Colonic mucosa (tissue), 4 donors: Measurements from ENCODE around the gene AAR2. TPM values are rescaled to one million over a fixed set of nuclear protein-coding genes. Genes with fewer than 3 reads are reported as not detected.

Experiments used
- DNase-seq: peaks from one replicate; pipeline ENCODE4 v3.0.0-alpha.2; 2020
- H3K27ac ChIP-seq: fragments of 200-600 bp; one replicate; pipeline ENCODE4 v1.8.0; 2021
- H3K27me3 ChIP-seq: fragments of 200-600 bp; one replicate; pipeline ENCODE4 v1.8.0; 2021
- H3K36me3 ChIP-seq: fragments of 200-600 bp; one replicate; pipeline ENCODE4 v1.8.0; 2021
- H3K4me1 ChIP-seq: fragments of 200-600 bp; one replicate; pipeline ENCODE4 v1.8.0; 2021; ENCODE audit warnings: mild to moderate bottlenecking
- H3K4me3 ChIP-seq: fragments of 200-600 bp; one replicate; pipeline ENCODE4 v1.8.0; 2021
- H3K9ac ChIP-seq, 2 donors: one replicate each; pipeline ENCODE4 v1.7.0; 2013; ENCODE audit warnings: control low read depth in 2 of 2, low read depth in 2 of 2, low read length in 2 of 2
- H3K9me3 ChIP-seq: fragments of 200-600 bp; one replicate; pipeline ENCODE4 v1.8.0; 2021
- intact Hi-C: fragments of 100-400 bp; cut with DNase I; formaldehyde crosslinking; loops from one replicate; pipeline ENCODE4 v1.14.1; 2022
- total RNA-seq, 2 donors: library from RNA; stranded (reverse); fragmentation: NEBNext Ultra II Directional in 1 of 2; extraction: Animal tissue kit (Norgen Biotek cat#: 25700) in 1 of 2; gene quantifications; one replicate each; pipeline ENCODE4 v1.2.1, GENCODE V29; 2021
- TF ChIP-seq, protein P1 (sequence below): fragments of 200-600 bp; IDR thresholded peaks from one replicate; pipeline ENCODE4 v1.8.0; 2022; ENCODE audit warnings: antibody characterized with exemption, mild to moderate bottlenecking
- donor health status: healthy.
- donor health status: DM: no; HTN: no; CAD: no.
- donor health status: DM: no; HTN: no; CAD: no.

Gene AAR2
- total RNA-seq, 2 donors from 2014 or later = 16.1 to 19.9 TPM

DNA sequence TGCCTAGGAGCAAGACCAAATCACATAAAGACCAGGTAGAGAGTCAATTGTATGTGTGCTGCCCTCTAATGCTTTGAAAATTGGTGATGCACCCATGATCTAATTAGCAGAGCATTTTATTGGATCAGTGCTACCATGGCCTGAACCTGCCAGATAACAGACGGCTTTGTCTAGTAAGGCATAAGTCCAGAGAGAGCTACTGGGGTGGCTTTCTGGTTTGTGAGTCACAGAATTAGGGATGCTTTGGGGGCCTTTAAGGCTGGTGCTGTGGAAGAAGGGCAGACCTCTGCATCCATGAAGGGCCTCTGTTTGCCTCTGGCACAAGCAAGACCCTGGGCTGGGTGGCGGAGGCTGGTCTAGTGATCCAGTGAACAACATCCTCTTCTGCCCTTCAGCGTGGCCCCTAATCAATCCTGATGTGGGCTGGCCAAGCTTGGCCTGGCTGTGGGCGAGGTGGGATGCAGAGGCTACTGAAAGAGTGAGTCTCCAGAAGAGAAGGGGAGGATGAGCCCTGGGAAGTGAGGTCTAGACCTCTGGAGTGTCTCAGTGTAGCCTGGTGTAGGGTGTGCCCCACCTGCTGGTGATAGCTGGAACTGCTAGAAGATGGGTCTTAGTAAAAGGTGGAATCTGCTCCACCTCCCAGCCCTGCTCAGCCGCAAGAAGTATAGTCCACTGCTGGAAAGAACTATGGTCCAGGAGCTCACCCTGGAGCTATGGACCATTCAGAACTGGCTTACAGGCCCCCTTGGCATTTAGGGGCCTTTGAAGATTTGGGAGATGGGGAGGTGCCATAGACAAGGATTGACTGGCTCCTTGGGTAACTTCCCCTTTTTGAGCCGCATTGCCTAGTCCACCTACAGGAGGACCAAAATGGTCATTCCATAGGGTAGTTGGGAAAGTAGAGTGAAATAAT, 36.7 kb upstream of the AAR2 start:
- Histone ChIP-seq H3K36me3 (no peaks in the 10 kb centered on the region), H3K4me3 (no peak overlapping the region), H3K9ac (no peak overlapping the region), H3K9me3 (no peaks in the 10 kb centered on the region), H3K4me1 (no peaks in the 10 kb centered on the region), H3K27ac (no peak overlapping the region), H3K27me3 (no peaks in the 10 kb centered on the region)
- peak; percentile 85 for DNase-seq
- intact Hi-C loops = loop anchor here (5.0 kb wide), 3 partner anchors 42 to 238 kb away; no protein-coding TSS in a partner anchor
- TF ChIP-seq, protein P1, sequence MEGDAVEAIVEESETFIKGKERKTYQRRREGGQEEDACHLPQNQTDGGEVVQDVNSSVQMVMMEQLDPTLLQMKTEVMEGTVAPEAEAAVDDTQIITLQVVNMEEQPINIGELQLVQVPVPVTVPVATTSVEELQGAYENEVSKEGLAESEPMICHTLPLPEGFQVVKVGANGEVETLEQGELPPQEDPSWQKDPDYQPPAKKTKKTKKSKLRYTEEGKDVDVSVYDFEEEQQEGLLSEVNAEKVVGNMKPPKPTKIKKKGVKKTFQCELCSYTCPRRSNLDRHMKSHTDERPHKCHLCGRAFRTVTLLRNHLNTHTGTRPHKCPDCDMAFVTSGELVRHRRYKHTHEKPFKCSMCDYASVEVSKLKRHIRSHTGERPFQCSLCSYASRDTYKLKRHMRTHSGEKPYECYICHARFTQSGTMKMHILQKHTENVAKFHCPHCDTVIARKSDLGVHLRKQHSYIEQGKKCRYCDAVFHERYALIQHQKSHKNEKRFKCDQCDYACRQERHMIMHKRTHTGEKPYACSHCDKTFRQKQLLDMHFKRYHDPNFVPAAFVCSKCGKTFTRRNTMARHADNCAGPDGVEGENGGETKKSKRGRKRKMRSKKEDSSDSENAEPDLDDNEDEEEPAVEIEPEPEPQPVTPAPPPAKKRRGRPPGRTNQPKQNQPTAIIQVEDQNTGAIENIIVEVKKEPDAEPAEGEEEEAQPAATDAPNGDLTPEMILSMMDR = peak; percentile 90

GRCh38 chr20:36200451-36200850, 35.8 kb upstream of the AAR2 start:
- Histone ChIP-seq H3K9ac (no peak overlapping the region), H3K4me1 (no peaks in the 10 kb centered on the region)

DNA sequence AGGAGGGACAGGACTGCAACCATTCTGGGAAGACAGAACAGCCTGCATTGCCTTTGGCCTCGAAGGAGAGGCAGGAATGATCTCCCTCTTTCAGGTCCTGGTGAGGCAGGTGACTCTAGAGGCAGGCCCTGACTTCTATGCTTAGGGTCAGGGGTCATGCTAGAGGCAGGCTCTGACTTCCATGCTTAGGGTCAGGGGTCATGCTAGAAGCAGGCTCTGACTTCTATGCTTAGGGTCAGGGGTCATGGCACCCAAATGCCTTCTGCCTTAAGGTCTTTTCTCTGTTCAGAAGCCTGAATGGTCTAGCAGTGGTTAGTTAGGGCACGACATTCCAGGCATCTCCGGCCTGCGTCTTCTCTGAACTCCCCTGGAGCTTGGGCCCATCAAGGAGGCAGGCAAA, 35.1 kb upstream of the AAR2 start:
- H3K4me1 ChIP-seq = no peaks in the 10 kb centered on the region
- intact Hi-C loops = loop anchor here (5.0 kb wide), 1 partner anchor 236 kb away; no protein-coding TSS in a partner anchor
- DNase-seq = no peak
- H3K4me3 ChIP-seq = no peak overlapping the region
- no peak overlapping the region for H3K9ac ChIP-seq
- TF ChIP-seq, protein P1 = no peak
- H3K36me3 ChIP-seq = no peaks in the 10 kb centered on the region
- H3K9me3 ChIP-seq = no peaks in the 10 kb centered on the region
- no peaks in the 10 kb centered on the region for H3K27me3 ChIP-seq
- H3K27ac ChIP-seq = no peak overlapping the region

More at GRCh38 chr20:36200451-36200850, 35.8 kb upstream of the AAR2 start:
- no peak for DNase-seq
- intact Hi-C loops = loop anchor here (5.0 kb wide), 1 partner anchor 237 kb away; no protein-coding TSS in a partner anchor
- Histone ChIP-seq H3K36me3 (no peaks in the 10 kb centered on the region), H3K4me3 (no peak overlapping the region), H3K9me3 (no peaks in the 10 kb centered on the region), H3K27ac (no peak overlapping the region), H3K27me3 (no peaks in the 10 kb centered on the region)
- TF ChIP-seq, protein P1 = no peak

DNA sequence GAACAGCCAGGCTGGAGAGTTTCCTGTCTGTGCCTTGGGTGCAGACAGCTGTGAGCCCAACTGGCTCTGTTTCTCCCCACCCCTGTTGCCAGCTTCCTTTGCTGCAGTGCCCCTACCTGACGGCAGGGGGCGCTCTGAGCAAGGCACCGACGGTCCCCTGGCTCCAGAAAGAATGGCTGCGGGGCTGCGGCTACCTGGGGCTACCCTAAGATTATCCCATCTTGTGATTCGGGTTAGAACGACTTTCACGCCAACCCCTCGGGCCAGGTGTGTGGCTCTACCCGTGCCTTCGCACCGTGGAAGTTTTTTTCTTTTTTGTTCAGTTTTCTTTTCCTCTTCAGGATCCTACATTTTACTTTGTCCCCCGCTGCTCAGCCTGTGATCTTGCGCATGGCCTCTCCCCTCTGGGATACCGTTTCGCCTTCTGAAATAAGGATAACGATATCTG, 33.4 kb upstream of the AAR2 start:
- Histone ChIP-seq H3K27ac (no peak overlapping the region), H3K9me3 (no peaks in the 10 kb centered on the region), H3K9ac (no peak overlapping the region), H3K4me3 (no peak overlapping the region), H3K4me1 (no peaks in the 10 kb centered on the region), H3K36me3 (no peaks in the 10 kb centered on the region), H3K27me3 (no peaks in the 10 kb centered on the region)
- TF ChIP-seq, protein P1 = peak; percentile 99
- DNase-seq = peak; percentile 70
- intact Hi-C loops = loop anchor here (5.0 kb wide), 1 partner anchor 234 kb away; no protein-coding TSS in a partner anchor

DNA sequence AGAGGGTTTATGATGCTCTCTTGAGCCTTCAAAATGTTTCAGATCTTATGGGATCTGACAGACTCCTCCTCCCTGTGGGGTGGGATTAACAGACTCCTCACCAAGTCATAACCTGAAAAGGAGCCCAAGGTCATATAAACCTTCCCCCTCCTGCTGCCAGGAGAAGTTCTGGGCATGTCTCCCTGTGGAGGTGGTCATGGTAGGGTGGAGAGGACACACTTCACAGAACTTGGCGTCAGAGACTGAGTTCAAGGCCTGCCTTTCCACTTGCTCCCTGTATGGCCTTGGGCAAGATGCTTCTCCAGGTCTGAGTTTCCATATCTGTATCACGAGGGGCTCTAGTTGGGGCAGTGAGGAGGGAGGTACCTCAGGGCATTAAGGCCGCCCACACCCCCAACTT, 32.4 kb upstream of the AAR2 start:
- H3K36me3 ChIP-seq = no peaks in the 10 kb centered on the region

More for the DNA sequence above, 32.4 kb upstream of the AAR2 start:
- DNase-seq = no peak
- no peak overlapping the region for H3K4me3 ChIP-seq
- no peak overlapping the region for H3K9ac ChIP-seq
- no peaks in the 10 kb centered on the region for H3K4me1 ChIP-seq
- H3K9me3 ChIP-seq = no peaks in the 10 kb centered on the region
- TF ChIP-seq, protein P1 = no peak
- intact Hi-C loops = loop anchor here (5.0 kb wide), 1 partner anchor 233 kb away; no protein-coding TSS in a partner anchor
- no peaks in the 10 kb centered on the region for H3K27me3 ChIP-seq
- H3K27ac ChIP-seq = no peak overlapping the region
